B cell (primary cell): ENCODE data around the gene PLIN5. TPM values are rescaled to one million over a fixed set of nuclear protein-coding genes. Genes with fewer than 3 reads are reported as not detected.

Source experiments
- ATAC-seq: fragments of 200-7000 bp; cut with Tn5 transposase; one replicate; pipeline ENCODE4 v1.10.0; 2021; ENCODE audit warnings: low read depth, mild to moderate bottlenecking, moderate number of reproducible peaks, moderate library complexity
- CTCF ChIA-PET: fragments of 350-600 bp; sonication (Branson Sonifier 250); formaldehyde crosslinking; loops from one replicate; lab custom pipeline; 2021; ENCODE audit warnings: antibody characterized with exemption, inconsistent platforms; lab: Charles Lee
- POLR2A ChIA-PET: fragments of 350-600 bp; sonication (Branson Sonifier 250); formaldehyde crosslinking; loops from one replicate; lab custom pipeline; 2021; ENCODE audit warnings: antibody characterized with exemption; lab: Charles Lee
- DNase-seq: peaks from one replicate; pipeline ENCODE4 v3.0.0; 2013
- H2AFZ ChIP-seq: 2 replicates; pipeline ENCODE4 v1.6.1; 2012; ENCODE audit warnings: mild to moderate bottlenecking, low read depth, low read length; ENCODE audit not compliant: insufficient read depth, poor library complexity, severe bottlenecking
- H3K27ac ChIP-seq, 2 donors: 1 replicate in 1 of 2; 2 replicates in 1 of 2; pipeline ENCODE4 v1.5.1; 2012 to 2013; ENCODE audit warnings: low read length in 2 of 2, mild to moderate bottlenecking in 2 of 2, moderate library complexity in 1 of 2
- H3K27me3 ChIP-seq, 4 experiments: fragments of 200-600 bp in 1 of 4; sonication (generic) in 1 of 4; replicated peaks in 1 of 4; 1 replicate in 2 of 4; 2 replicates in 2 of 4; pipeline versions ENCODE4 v1.6.1 to v1.7.0; 2013 to 2016; ENCODE audit warnings: low read length in 3 of 4, mild to moderate bottlenecking in 2 of 4, mixed read lengths in 1 of 4, moderate library complexity in 1 of 4; ENCODE audit not compliant: insufficient read depth in 4 of 4, control insufficient read depth in 3 of 4; ENCODE audit errors: control extremely low read depth in 1 of 4
- H3K36me3 ChIP-seq, 2 experiments: replicated peaks in 1 of 2; 1 replicate in 1 of 2; 2 replicates in 1 of 2; pipeline versions ENCODE4 v1.6.1 to v1.7.1; 2013; ENCODE audit warnings: low read length in 1 of 2; ENCODE audit not compliant: insufficient read depth in 2 of 2, control insufficient read depth in 1 of 2; ENCODE audit errors: control extremely low read depth in 1 of 2, extremely low read depth in 1 of 2
- H3K4me1 ChIP-seq, 2 donors: fragments of 200-600 bp in 1 of 2; sonication (generic) in 1 of 2; 1 replicate in 1 of 2; 2 replicates in 1 of 2; pipeline versions ENCODE4 v1.5.1 to v1.6.1; 2013 to 2017; ENCODE audit warnings: low read length in 2 of 2; ENCODE audit not compliant: control insufficient read depth in 2 of 2, insufficient read depth in 2 of 2
- H3K4me2 ChIP-seq: replicated peaks from 2 replicates; pipeline ENCODE3; 2012; ENCODE audit warnings: mild to moderate bottlenecking, low read depth, low read length; ENCODE audit not compliant: poor library complexity, severe bottlenecking
- H3K4me3 ChIP-seq, 5 experiments: fragments of 200-600 bp in 1 of 5; sonication (generic) in 1 of 5; 1 replicate in 3 of 5; 2 replicates in 2 of 5; pipeline versions ENCODE4 v1.5.1 to v1.7.0; 2011 to 2016; ENCODE audit warnings: low read length in 4 of 5, mild to moderate bottlenecking in 4 of 5, low read depth in 2 of 5, control low read depth in 1 of 5, moderate library complexity in 1 of 5; ENCODE audit not compliant: insufficient read depth in 1 of 5; ENCODE audit errors: control extremely low read depth in 1 of 5, extremely low read depth in 1 of 5
- H3K79me2 ChIP-seq: fragments of 200-600 bp; sonication (generic); one replicate; pipeline ENCODE4 v1.6.0; 2016; ENCODE audit warnings: low read length; ENCODE audit not compliant: control insufficient read depth, insufficient read depth
- H3K9ac ChIP-seq: fragments of 200-600 bp; sonication (generic); 2 replicates; pipeline ENCODE4 v1.6.1; 2017; ENCODE audit warnings: mild to moderate bottlenecking, low read length, moderate library complexity
- H3K9me3 ChIP-seq, 3 donors: one replicate each; pipeline versions ENCODE4 v1.6.1 to v1.7.1; 2013; ENCODE audit warnings: low read length in 2 of 3; ENCODE audit not compliant: control insufficient read depth in 2 of 3, insufficient read depth in 1 of 3; ENCODE audit errors: control extremely low read depth in 1 of 3
- H4K20me1 ChIP-seq: 2 replicates; pipeline ENCODE4 v1.6.0; 2012; ENCODE audit warnings: mild to moderate bottlenecking, low read length; ENCODE audit not compliant: insufficient read depth, control insufficient read depth, poor library complexity, severe bottlenecking
- H3K27ac Mint-ChIP-seq: one replicate; pipeline ENCODE4 v1.8.0; 2021; ENCODE audit warnings: mixed read lengths
- H3K27me3 Mint-ChIP-seq: one replicate; pipeline ENCODE4 v1.8.0; 2021; ENCODE audit warnings: mixed read lengths
- H3K4me1 Mint-ChIP-seq: one replicate; pipeline ENCODE4 v1.8.0; 2021; ENCODE audit warnings: mixed read lengths
- H3K4me3 Mint-ChIP-seq: one replicate; pipeline ENCODE4 v1.8.0; 2021; ENCODE audit warnings: mixed read lengths
- H3K9me3 Mint-ChIP-seq: one replicate; pipeline ENCODE4 v1.8.0; 2022; ENCODE audit warnings: mixed read lengths; ENCODE audit not compliant: insufficient read depth
- CTCF ChIP-seq: fragments of 200-600 bp; IDR thresholded peaks from one replicate; pipeline ENCODE4 v1.8.0; 2022; ENCODE audit warnings: antibody characterized with exemption, mild to moderate bottlenecking
- EZH2 ChIP-seq: IDR thresholded peaks from 2 replicates; pipeline ENCODE4 v1.6.1; 2012; ENCODE audit warnings: borderline replicate concordance, low read depth, mild to moderate bottlenecking, moderate library complexity, low read length; ENCODE audit not compliant: insufficient read depth, poor library complexity, severe bottlenecking
- WGBS: methylation state at CpG from one replicate; pipeline ENCODE4 v1.1.5; 2013; ENCODE audit warnings: missing lambda C conversion rate; ENCODE audit not compliant: insufficient coverage; 5-methylcytosine and 5-hydroxymethylcytosine counted together
- intact Hi-C: fragments of 100-400 bp; cut with micrococcal nuclease; formaldehyde crosslinking; loops from one replicate; pipeline ENCODE4 v1.10.0; 2022
- polyA minus RNA-seq: library from RNA; depleted of rRNA, polyadenylated mRNA; stranded (reverse); fragments of >200 nt; gene quantifications from 2 replicates; pipeline ENCODE4 v1.2.3, GENCODE V29; 2012
- polyA plus RNA-seq: library from polyadenylated mRNA; depleted of rRNA; stranded (reverse); fragments of >200 nt; gene quantifications from 2 replicates; pipeline ENCODE4 v1.2.3, GENCODE V29; 2012
- total RNA-seq, 2 donors: library from RNA; stranded (reverse); fragments of 120-200 nt in 1 of 2; gene quantifications; 1 replicate in 1 of 2; 2 replicates in 1 of 2; pipeline versions ENCODE4 v1.2.3 to v1.2.4, GENCODE V29; 2013 to 2022

PLIN5 gene
- 0.15 and 1.00 TPM in 2 replicates for total RNA-seq
- total RNA-seq (2013), result 0.12 TPM
- polyA plus RNA-seq, result 0.27 and 0.56 TPM in 2 replicates
- 0.60 and 0.64 TPM in 2 replicates for polyA minus RNA-seq

GRCh38 chr19:4534836-4535658 is at the start of gene PLIN5:
PLIN5 (minus strand) TSS chr19:4535224; CDS start chr19:4534074, 1,150 bp downstream.
- Histone ChIP-seq H3K27me3 (peaks cover 0 to 36% (median 7%) of the 10 kb centered on the region in 4 experiments), H3K4me2 (peak within 1 kb of the TSS; percentile 52), H3K4me1 (peaks cover 11 to 17% of the 10 kb centered on the region in 2 donors), H3K27ac (no peak within 1 kb of the TSS), H3K4me3 (peak within 1 kb of the TSS in 3 of 5 experiments; percentile 7 to 9 (median 8)), H2AFZ (peak within 1 kb of the TSS; percentile 10), H3K79me2 (no peaks in the 10 kb centered on the region), H3K9ac (no peak within 1 kb of the TSS), H3K36me3 (no peaks in the 10 kb centered on the region), H3K9me3 (peaks cover 0 to 26% (median 0%) of the 10 kb centered on the region in 3 donors), H4K20me1 (no peaks in the 10 kb centered on the region)
- Mint-ChIP-seq H3K4me3 (peak within 1 kb of the TSS; percentile 44), H3K9me3 (no peaks in the 10 kb centered on the region), H3K27ac (no peak within 1 kb of the TSS), H3K27me3 (peaks cover 17% of the 10 kb centered on the region), H3K4me1 (peaks cover 9% of the 10 kb centered on the region)
- POLR2A ChIA-PET, result no interaction called here
- TF ChIP-seq EZH2, result no peak
- no peak for TF ChIP-seq CTCF
- peak; percentile 66 for ATAC-seq
- CTCF ChIA-PET, result interaction anchor here (0.7 to 4.3 kb wide), 3 partner anchors 10 to 538 kb away, joined by 3 to 25 read pairs (median 3); no protein-coding TSS in a partner anchor
- peak; percentile 51 for DNase-seq
- WGBS, result 18% methylated on average over 45 of the region's 49 CpGs
- intact Hi-C loops, result no loop called here
